Testis (tissue), 3 donors: ENCODE results near the gene APOH. TPM values are rescaled to one million over a fixed set of nuclear protein-coding genes. Genes with fewer than 3 reads are reported as not detected.

Source experiments
- DNase-seq: peaks from one replicate; pipeline ENCODE4 v3.0.0-alpha.2; 2019
- H3K27ac ChIP-seq, 2 donors: fragments of 200-600 bp; sonication (generic); one replicate each; pipeline ENCODE4 v1.5.1; 2019
- H3K27me3 ChIP-seq: fragments of 200-600 bp; sonication (generic); one replicate; pipeline ENCODE4 v1.5.1; 2019
- H3K36me3 ChIP-seq: fragments of 200-600 bp; sonication (generic); one replicate; pipeline ENCODE4 v1.5.1; 2017; ENCODE audit warnings: low read depth; ENCODE audit errors: missing control alignments
- H3K4me1 ChIP-seq: fragments of 200-600 bp; sonication (generic); one replicate; pipeline ENCODE4 v1.5.1; 2019
- H3K4me3 ChIP-seq, 2 donors: fragments of 200-600 bp; sonication (generic); one replicate each; pipeline ENCODE4 v1.5.1; 2017 to 2019
- H3K9me3 ChIP-seq: fragments of 200-600 bp; sonication (generic); one replicate; pipeline ENCODE4 v1.5.1; 2017
- CTCF ChIP-seq, 3 experiments: fragments of 450-650 bp in 2 of 3; fragments of 200-600 bp in 1 of 3; sonication (generic) in 1 of 3; IDR thresholded peaks; one replicate each; pipeline ENCODE4 v1.5.1; 2016 to 2019; ENCODE audit warnings: antibody characterized with exemption in 3 of 3, mild to moderate bottlenecking in 2 of 3, moderate library complexity in 1 of 3
- POLR2A ChIP-seq: fragments of 450-650 bp; IDR thresholded peaks from one replicate; pipeline ENCODE4 v1.6.1; 2017; ENCODE audit warnings: antibody characterized with exemption, mild to moderate bottlenecking, moderate library complexity
- WGBS, 2 donors: methylation state at CpG; one replicate each; pipeline ENCODE4 v1.1.5; 2018; 5-methylcytosine and 5-hydroxymethylcytosine counted together
- intact Hi-C: fragments of 100-400 bp; cut with DNase I; formaldehyde crosslinking; loops from one replicate; pipeline ENCODE4 v1.15.1; 2023; ENCODE audit warnings: low total_unique reads
- polyA plus RNA-seq: library from polyadenylated mRNA; stranded (reverse); fragments of 350-450 nt; fragmentation: Illumina TruSeq; extraction: RNeasy Lipid Tissue Mini Kit (QIAGEN cat#74804); gene quantifications from one replicate; pipeline ENCODE4 v1.2.3, GENCODE V29; 2014; ENCODE audit warnings: low read depth, low replicate concordance; ENCODE audit not compliant: insufficient read depth
- total RNA-seq, 2 donors: library from RNA; depleted of rRNA; stranded (reverse); fragments of >200 nt; gene quantifications; one replicate each; pipeline ENCODE4 v1.2.3, GENCODE V29; 2016

Gene APOH
- total and polyA plus RNA-seq, 3 donors from 2014 or later = 0.63 to 1.2 (median 0.74) TPM

- WGBS, 2 donors = 84 to 94% methylated on average over 5 of the region's 5 CpGs
- no peak for DNase-seq
- intact Hi-C loops = no loop called here
- Histone ChIP-seq H3K36me3 (no peaks in the 10 kb centered on the region), H3K4me1 (no peaks in the 10 kb centered on the region), H3K4me3 (no peak overlapping the region), H3K27me3 (no peaks in the 10 kb centered on the region), H3K9me3 (no peaks in the 10 kb centered on the region), H3K27ac (no peak overlapping the region)
- TF ChIP-seq CTCF (IDR thresholded peaks at IDR 0.05) = no peak
- no peak for TF ChIP-seq POLR2A
These were observed 14.2 kb downstream of the APOH start for GRCh38 chr17:66214884-66215528.

- H3K9me3 ChIP-seq = no peaks in the 10 kb centered on the region
- no peak overlapping the region for H3K27ac ChIP-seq
- DNase-seq = no peak
- H3K36me3 ChIP-seq = no peaks in the 10 kb centered on the region
- intact Hi-C loops = no loop called here
- TF ChIP-seq POLR2A (no peak), CTCF (IDR thresholded peaks at IDR 0.05) (no peak)
- no peaks in the 10 kb centered on the region for H3K27me3 ChIP-seq
- H3K4me3 ChIP-seq = no peak overlapping the region
- H3K4me1 ChIP-seq = no peaks in the 10 kb centered on the region
- 91 to 92% methylated on average over 9 of the region's 9 CpGs for WGBS, 2 donors
These were observed 18.0 kb downstream of the APOH start for GRCh38 chr17:66211047-66211810.

GRCh38 chr17:66210208-66210574 lies 19.0 kb downstream of the APOH start:
- no peaks in the 10 kb centered on the region for H3K27me3 ChIP-seq
- H3K36me3 ChIP-seq = no peaks in the 10 kb centered on the region
- H3K9me3 ChIP-seq = no peaks in the 10 kb centered on the region
- no peak for DNase-seq
- intact Hi-C loops = no loop called here
- H3K4me1 ChIP-seq = no peaks in the 10 kb centered on the region
- H3K4me3 ChIP-seq = no peak overlapping the region
- TF ChIP-seq CTCF (IDR thresholded peaks at IDR 0.05) = no peak
- no peak for TF ChIP-seq POLR2A
- 89 to 91% methylated on average over 2 of the region's 2 CpGs for WGBS, 2 donors
- no peak overlapping the region for H3K27ac ChIP-seq

- Histone ChIP-seq H3K27me3 (no peaks in the 10 kb centered on the region), H3K36me3 (no peaks in the 10 kb centered on the region), H3K4me3 (no peak overlapping the region), H3K9me3 (no peaks in the 10 kb centered on the region), H3K4me1 (no peaks in the 10 kb centered on the region), H3K27ac (no peak overlapping the region)
- no peak for TF ChIP-seq CTCF (IDR thresholded peaks at IDR 0.05)
- no peak for TF ChIP-seq POLR2A
- no peak for DNase-seq
- intact Hi-C loops = no loop called here
These were observed 21.3 kb downstream of the APOH start for GRCh38 chr17:66207936-66208335.
